NCI-H2227 (cell line): ENCODE data around the gene NINL.
"Not testable (repeated sequence)": the region's sequence is repeated elsewhere in the genome, so short reads cannot be mapped to it uniquely, and the experiment has no call there.

Experiments
- DNase-seq: peaks from one replicate; lab custom pipeline; 2025; ENCODE audit not compliant: unreplicated experiment; lab: John Stamatoyannopoulos, UW

Gene NINL

GRCh38 chr20:25584905-25585704, at the start of gene NINL:
NINL (minus strand) TSS chr20:25585531; CDS start chr20:25526587, 58,944 bp downstream.
- peak; percentile 89 for DNase-seq

GRCh38 chr20:25632940-25633790, 47.8 kb upstream of the NINL start:
- DNase-seq = no peak

GRCh38 chr20:25630615-25631014, 45.3 kb upstream of the NINL start:
- not testable (repeated sequence) for DNase-seq

GRCh38 chr20:25629816-25630499, 44.6 kb upstream of the NINL start:
- DNase-seq = no peak

- DNase-seq = no peak
These were observed 41.4 kb upstream of the NINL start for GRCh38 chr20:25626779-25627178.

- no peak for DNase-seq
These were observed 39.2 kb upstream of the NINL start for GRCh38 chr20:25624500-25624939.

GRCh38 chr20:25623736-25624499, 38.6 kb upstream of the NINL start, which contains the start of gene NANP:
NANP (minus strand) TSS chr20:25624014; CDS start chr20:25623948, 66 bp downstream.
- DNase-seq = peak; percentile 99

- DNase-seq = peak; percentile 44
These were observed 37.9 kb upstream of the NINL start for GRCh38 chr20:25623225-25623735.

GRCh38 chr20:25622450-25623224, 37.3 kb upstream of the NINL start:
- no peak for DNase-seq

GRCh38 chr20:25622049-25622448, 36.7 kb upstream of the NINL start:
- no peak for DNase-seq

- no peak for DNase-seq
These were observed 34.2 kb upstream of the NINL start for GRCh38 chr20:25619514-25619913.

GRCh38 chr20:25608774-25609173, 23.4 kb upstream of the NINL start:
- no peak for DNase-seq

- no peak for DNase-seq
These were observed 20.9 kb upstream of the NINL start for GRCh38 chr20:25606094-25606695.

- DNase-seq = no peak
These were observed 19.8 kb upstream of the NINL start for GRCh38 chr20:25605148-25605547.

- DNase-seq = no peak
These were observed 19.3 kb upstream of the NINL start for GRCh38 chr20:25604611-25605010.

- DNase-seq = not testable (repeated sequence)
These were observed 17.6 kb upstream of the NINL start for GRCh38 chr20:25602914-25603309.

GRCh38 chr20:25602191-25602913, 17.0 kb upstream of the NINL start:
- DNase-seq = not testable (repeated sequence)

GRCh38 chr20:25601659-25602058, 16.3 kb upstream of the NINL start:
- DNase-seq = no peak
